ENCODE results near the gene EPN1. TPM values are rescaled to one million over a fixed set of nuclear protein-coding genes. Genes with fewer than 3 reads are reported as not detected.

EPN1 gene
- polyA plus RNA-seq, 1 of the 3 experiments (the other 2 are of a cell fraction) = 134 TPM

DNA sequence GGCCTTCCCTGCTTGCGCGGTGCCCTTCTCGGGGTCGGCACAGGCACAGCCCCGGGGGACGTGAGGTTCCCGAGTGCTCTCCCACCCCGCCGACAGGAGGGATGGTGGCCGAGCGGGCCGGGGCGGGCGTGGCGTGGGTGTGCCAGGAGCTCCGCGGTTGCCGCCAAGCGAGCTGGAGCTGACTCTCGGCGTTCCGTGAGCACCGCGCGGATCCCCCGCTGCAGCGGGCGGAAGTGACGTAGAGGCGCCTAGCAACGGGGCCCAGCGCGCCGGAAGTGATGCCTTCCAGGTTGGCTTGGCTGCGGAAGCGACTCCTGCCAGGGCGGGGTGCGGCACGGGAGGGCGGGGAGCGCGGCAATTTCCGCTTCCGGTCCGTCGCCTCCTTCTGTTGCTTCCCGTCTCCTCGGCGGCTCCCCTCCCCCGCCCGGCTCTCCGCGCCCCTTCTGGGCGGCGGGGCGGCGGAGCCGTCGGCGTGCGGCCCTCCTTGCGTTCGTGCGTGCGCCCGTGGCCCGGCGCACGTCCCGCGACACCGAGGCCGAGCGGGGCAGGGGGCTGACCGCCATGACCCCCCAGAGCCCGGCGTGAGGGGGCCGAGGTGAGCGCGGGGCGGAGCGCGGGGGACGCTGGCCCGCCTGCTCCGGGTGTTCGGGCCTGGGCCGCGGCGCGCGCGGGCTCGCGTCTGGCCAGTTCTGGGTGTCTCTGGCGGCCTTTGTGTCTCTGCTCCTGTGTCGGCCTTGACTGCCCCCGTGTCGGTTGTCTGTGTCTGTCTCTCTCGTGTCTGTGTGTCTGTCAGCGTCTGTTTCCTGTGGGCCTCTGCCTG is at the start of gene EPN1 (continued):
- TF ChIP-seq CHD2 (IDR thresholded peaks at IDR 0.05; ENCODE audit: low read length, partially characterized antibody) (peak; percentile 85), ELF1 (IDR thresholded peaks at IDR 0.05) (peak; percentile 91), POLR2AphosphoS5 (IDR thresholded peaks at IDR 0.05; ENCODE audit: low read depth, low read length) (peak; percentile 86; the same call in 1 of the 2 replicates), GATA2 (CRISPR knock-in tag; IDR thresholded peaks at IDR 0.05) (no peak)

DNA sequence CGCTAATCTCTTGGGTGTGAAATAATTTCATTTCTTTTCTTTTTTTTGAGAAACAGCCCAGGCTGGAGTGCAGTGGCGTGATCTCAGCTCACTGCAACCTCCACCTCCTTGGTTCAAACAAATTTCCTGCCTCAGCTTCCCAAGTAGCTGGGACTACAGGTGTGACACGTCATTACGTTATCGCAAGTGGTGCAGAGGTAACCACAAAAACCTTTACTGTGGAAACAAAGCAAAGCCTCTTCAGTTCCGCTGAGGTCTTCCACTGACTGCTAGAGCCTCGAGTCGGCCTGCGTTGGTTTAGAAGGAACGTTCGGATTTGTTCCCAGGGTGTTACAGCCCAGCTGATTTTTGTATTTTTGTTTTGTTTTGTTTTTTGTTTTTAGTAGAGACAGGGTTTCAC is 48.7 kb upstream of the EPN1 start:
- Histone ChIP-seq H3K79me2 (ENCODE audit: insufficient read depth) (peaks cover 11% of the 10 kb centered on the region; the same call in 1 of the 2 replicates), H3K27me3 (ENCODE audit: insufficient read depth) (no peaks in the 10 kb centered on the region), H3K9ac (no peak overlapping the region), H3K4me3 (ENCODE audit: low read depth in 2 of 2, low read length in 1 of 2) (no peak overlapping the region), H3K9me2 (no peaks in the 10 kb centered on the region), H3K27ac (ENCODE audit: low read depth in 2 of 2, low read length in 1 of 2) (no peak overlapping the region), H3K4me2 (no peak overlapping the region), H4K20me1 (ENCODE audit: insufficient read depth) (no peaks in the 10 kb centered on the region), H2AFZ (ENCODE audit: low read depth) (no peak overlapping the region), H3F3A (replicated peaks; ENCODE audit: insufficient read depth) (no peaks in the 10 kb centered on the region), H3K9me3 (no peaks in the 10 kb centered on the region), H3K4me1 (ENCODE audit: control insufficient read depth in 1 of 2, insufficient read depth in 2 of 2, low read depth in 1 of 2, low read length in 1 of 2) (peaks cover 0 to 2% of the 10 kb centered on the region in 2 experiments; a peak in 1 of 4 replicates), H3K36me3 (replicated peaks in 1 of 2; ENCODE audit: control insufficient read depth in 1 of 2, insufficient read depth in 2 of 2, low read length in 1 of 2) (no peaks in the 10 kb centered on the region)
- DNase-seq = no peak
- WGBS (ENCODE audit: low lambda C conversion rate) = 95% methylated on average over 11 of the region's 11 CpGs
- TF ChIP-seq TCF12 (IDR thresholded peaks at IDR 0.05) = no peak
- TF ChIP-seq POLR2AphosphoS5 (IDR thresholded peaks at IDR 0.05; ENCODE audit: low read depth, low read length) = no peak
- TF ChIP-seq, protein P1, sequence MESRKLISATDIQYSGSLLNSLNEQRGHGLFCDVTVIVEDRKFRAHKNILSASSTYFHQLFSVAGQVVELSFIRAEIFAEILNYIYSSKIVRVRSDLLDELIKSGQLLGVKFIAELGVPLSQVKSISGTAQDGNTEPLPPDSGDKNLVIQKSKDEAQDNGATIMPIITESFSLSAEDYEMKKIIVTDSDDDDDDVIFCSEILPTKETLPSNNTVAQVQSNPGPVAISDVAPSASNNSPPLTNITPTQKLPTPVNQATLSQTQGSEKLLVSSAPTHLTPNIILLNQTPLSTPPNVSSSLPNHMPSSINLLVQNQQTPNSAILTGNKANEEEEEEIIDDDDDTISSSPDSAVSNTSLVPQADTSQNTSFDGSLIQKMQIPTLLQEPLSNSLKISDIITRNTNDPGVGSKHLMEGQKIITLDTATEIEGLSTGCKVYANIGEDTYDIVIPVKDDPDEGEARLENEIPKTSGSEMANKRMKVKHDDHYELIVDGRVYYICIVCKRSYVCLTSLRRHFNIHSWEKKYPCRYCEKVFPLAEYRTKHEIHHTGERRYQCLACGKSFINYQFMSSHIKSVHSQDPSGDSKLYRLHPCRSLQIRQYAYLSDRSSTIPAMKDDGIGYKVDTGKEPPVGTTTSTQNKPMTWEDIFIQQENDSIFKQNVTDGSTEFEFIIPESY (IDR thresholded peaks at IDR 0.05; ENCODE audit: borderline replicate concordance, low read depth) = no peak
- TF ChIP-seq NRF1 (IDR thresholded peaks at IDR 0.05; ENCODE audit: low read depth, low read length) = no peak
- TF ChIP-seq, protein P2, sequence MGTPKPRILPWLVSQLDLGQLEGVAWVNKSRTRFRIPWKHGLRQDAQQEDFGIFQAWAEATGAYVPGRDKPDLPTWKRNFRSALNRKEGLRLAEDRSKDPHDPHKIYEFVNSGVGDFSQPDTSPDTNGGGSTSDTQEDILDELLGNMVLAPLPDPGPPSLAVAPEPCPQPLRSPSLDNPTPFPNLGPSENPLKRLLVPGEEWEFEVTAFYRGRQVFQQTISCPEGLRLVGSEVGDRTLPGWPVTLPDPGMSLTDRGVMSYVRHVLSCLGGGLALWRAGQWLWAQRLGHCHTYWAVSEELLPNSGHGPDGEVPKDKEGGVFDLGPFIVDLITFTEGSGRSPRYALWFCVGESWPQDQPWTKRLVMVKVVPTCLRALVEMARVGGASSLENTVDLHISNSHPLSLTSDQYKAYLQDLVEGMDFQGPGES (IDR thresholded peaks at IDR 0.05; ENCODE audit: low read depth, low read length) = no peak
- TF ChIP-seq RXRA (IDR thresholded peaks at IDR 0.05; ENCODE audit: borderline replicate concordance, low read depth) = no peak
- no peak for TF ChIP-seq TEAD4 (IDR thresholded peaks at IDR 0.05; ENCODE audit: borderline replicate concordance, insufficient read depth)
- no peak for TF ChIP-seq GATA2 (CRISPR knock-in tag; IDR thresholded peaks at IDR 0.05)
- TF ChIP-seq YY1 (IDR thresholded peaks at IDR 0.05; ENCODE audit: low read depth) = no peak
- TF ChIP-seq, protein P3, sequence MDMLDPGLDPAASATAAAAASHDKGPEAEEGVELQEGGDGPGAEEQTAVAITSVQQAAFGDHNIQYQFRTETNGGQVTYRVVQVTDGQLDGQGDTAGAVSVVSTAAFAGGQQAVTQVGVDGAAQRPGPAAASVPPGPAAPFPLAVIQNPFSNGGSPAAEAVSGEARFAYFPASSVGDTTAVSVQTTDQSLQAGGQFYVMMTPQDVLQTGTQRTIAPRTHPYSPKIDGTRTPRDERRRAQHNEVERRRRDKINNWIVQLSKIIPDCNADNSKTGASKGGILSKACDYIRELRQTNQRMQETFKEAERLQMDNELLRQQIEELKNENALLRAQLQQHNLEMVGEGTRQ (IDR thresholded peaks at IDR 0.05; ENCODE audit: borderline replicate concordance, low read depth, low read length) = no peak
- no peak for TF ChIP-seq FOXM1 (IDR thresholded peaks at IDR 0.05; ENCODE audit: low read depth)
- no peak for TF ChIP-seq GABPA (IDR thresholded peaks at IDR 0.05; ENCODE audit: low read depth)
- no peak for TF ChIP-seq MEF2A (IDR thresholded peaks at IDR 0.05; ENCODE audit: borderline replicate concordance, low read depth)
- no peak for TF ChIP-seq FOSL2 (IDR thresholded peaks at IDR 0.05; ENCODE audit: borderline replicate concordance, low read depth)
- POLR2A ChIA-PET = no interaction called here
- CTCF ChIA-PET = interaction anchor here (1.0 to 4.7 kb wide), 6 partner anchors 13 to 467 kb away, joined by 3 to 30 read pairs (median 7); partner anchors contain the start of genes U2AF2, ZNF580 and ZNF865

All from SK-N-SH (cell line).